SU-DHL-6 (cell line): ENCODE data around the gene C16orf78.

Experiments
- H2AFZ ChIP-seq: fragments of 200-600 bp; sonication (generic); 2 replicates; pipeline ENCODE4 v1.6.1; 2014; ENCODE audit warnings: low read depth, mild to moderate bottlenecking, moderate library complexity, mixed read lengths, antibody characterized with exemption, low read length; ENCODE audit not compliant: severe bottlenecking
- H3F3A ChIP-seq: fragments of 200-600 bp; shearing (Covaris generic); 2 replicates; pipeline ENCODE4 v1.6.0; 2016; ENCODE audit warnings: antibody characterized with exemption, mild to moderate bottlenecking; ENCODE audit not compliant: insufficient read depth
- H3K27ac ChIP-seq: fragments of 200-600 bp; sonication (generic); 2 replicates; pipeline ENCODE4 v1.5.1; 2016; ENCODE audit warnings: low read depth, mild to moderate bottlenecking, low read length, moderate library complexity, mixed read lengths
- H3K27me3 ChIP-seq: fragments of 200-600 bp; sonication (generic), shearing (Covaris generic); 2 replicates; pipeline ENCODE4 v1.6.0; 2014; ENCODE audit warnings: mild to moderate bottlenecking, low read length
- H3K36me3 ChIP-seq: fragments of 200-600 bp; sonication (generic); 2 replicates; pipeline ENCODE4 v1.6.1; 2014; ENCODE audit warnings: mild to moderate bottlenecking, low read length, mixed read lengths
- H3K4me2 ChIP-seq: fragments of 300-600, 200-600 bp; shearing (Covaris generic), sonication (generic); 2 replicates; pipeline ENCODE4 v1.6.0; 2014; ENCODE audit warnings: low read length, low read depth, mild to moderate bottlenecking; ENCODE audit not compliant: poor library complexity, severe bottlenecking
- H3K4me3 ChIP-seq: fragments of 200-600 bp; sonication (generic); 2 replicates; pipeline ENCODE4 v1.5.1; 2014; ENCODE audit warnings: antibody characterized with exemption, low read length, mild to moderate bottlenecking, mixed read lengths; ENCODE audit not compliant: insufficient read depth, poor library complexity, severe bottlenecking
- H3K79me2 ChIP-seq: fragments of 200-600 bp; sonication (generic); 2 replicates; pipeline ENCODE4 v1.6.1; 2014; ENCODE audit warnings: mild to moderate bottlenecking, low read length, moderate library complexity; ENCODE audit not compliant: insufficient read depth
- H3K9ac ChIP-seq: fragments of 200-600 bp; sonication (generic); 2 replicates; pipeline ENCODE4 v1.7.0; 2014; ENCODE audit warnings: mild to moderate bottlenecking, low read length
- H3K9me2 ChIP-seq: fragments of 200-600 bp; sonication (generic); replicated peaks from 2 replicates; pipeline ENCODE4 v1.6.1; 2014; ENCODE audit warnings: low read length; ENCODE audit not compliant: insufficient read depth
- H3K9me3 ChIP-seq: fragments of 200-600 bp; sonication (generic); 2 replicates; pipeline ENCODE4 v1.6.1; 2014; ENCODE audit warnings: low read length, mixed read lengths; ENCODE audit not compliant: insufficient read depth
- H4K20me1 ChIP-seq: fragments of 200-600 bp; sonication (generic); 2 replicates; pipeline ENCODE4 v1.6.1; 2014; ENCODE audit warnings: low read depth, mild to moderate bottlenecking, antibody characterized with exemption, low read length, moderate library complexity, mixed read lengths
- CTCF ChIP-seq: fragments of 200-600 bp; sonication (generic); IDR thresholded peaks from one replicate; pipeline ENCODE4 v1.5.1; 2017; ENCODE audit warnings: antibody characterized with exemption, mild to moderate bottlenecking, low read length, moderate library complexity; ENCODE audit not compliant: insufficient read depth, poor library complexity, severe bottlenecking
- EZH2phosphoT487 ChIP-seq: fragments of 200-600 bp; sonication (generic), shearing (Covaris generic); conservative IDR thresholded peaks from 2 replicates; pipeline ENCODE4 v1.6.1; 2018; ENCODE audit warnings: mild to moderate bottlenecking, antibody characterized with exemption, low read length, moderate library complexity, mixed read lengths

The C16orf78 gene

GRCh38 chr16:49333259-49333597 is 40.4 kb upstream of the C16orf78 start:
- H3K9ac ChIP-seq: no peak overlapping the region
- no peaks in the 10 kb centered on the region for H3K9me2 ChIP-seq
- H3K9me3 ChIP-seq: no peaks in the 10 kb centered on the region
- H2AFZ ChIP-seq: no peak overlapping the region
- no peaks in the 10 kb centered on the region for H4K20me1 ChIP-seq
- TF ChIP-seq CTCF: no peak
- no peak for TF ChIP-seq EZH2phosphoT487
- no peak overlapping the region for H3K4me2 ChIP-seq
- no peaks in the 10 kb centered on the region for H3K36me3 ChIP-seq
- no peak overlapping the region for H3K27ac ChIP-seq
- H3K27me3 ChIP-seq: no peaks in the 10 kb centered on the region
- no peaks in the 10 kb centered on the region for H3K79me2 ChIP-seq
- H3F3A ChIP-seq: no peaks in the 10 kb centered on the region
- no peak overlapping the region for H3K4me3 ChIP-seq

GRCh38 chr16:49335828-49336227 is 37.8 kb upstream of the C16orf78 start:
- Histone ChIP-seq H3F3A (no peaks in the 10 kb centered on the region), H3K27me3 (no peaks in the 10 kb centered on the region), H3K4me3 (no peak overlapping the region), H3K79me2 (no peaks in the 10 kb centered on the region), H2AFZ (no peak overlapping the region), H3K27ac (no peak overlapping the region), H3K9ac (no peak overlapping the region), H4K20me1 (no peaks in the 10 kb centered on the region), H3K9me2 (no peaks in the 10 kb centered on the region), H3K4me2 (no peak overlapping the region), H3K36me3 (no peaks in the 10 kb centered on the region), H3K9me3 (no peaks in the 10 kb centered on the region)
- TF ChIP-seq EZH2phosphoT487 (no peak), CTCF (no peak)

- TF ChIP-seq EZH2phosphoT487 (no peak), CTCF (no peak)
- H3K27ac ChIP-seq: no peak overlapping the region
- no peaks in the 10 kb centered on the region for H3K36me3 ChIP-seq
- no peaks in the 10 kb centered on the region for H3K79me2 ChIP-seq
- H4K20me1 ChIP-seq: no peaks in the 10 kb centered on the region
- H3K4me3 ChIP-seq: no peak overlapping the region
- H3F3A ChIP-seq: no peaks in the 10 kb centered on the region
- no peaks in the 10 kb centered on the region for H3K9me2 ChIP-seq
- no peaks in the 10 kb centered on the region for H3K9me3 ChIP-seq
- no peak overlapping the region for H3K9ac ChIP-seq
- no peak overlapping the region for H3K4me2 ChIP-seq
- H2AFZ ChIP-seq: no peak overlapping the region
- no peaks in the 10 kb centered on the region for H3K27me3 ChIP-seq
These were observed 37.0 kb upstream of the C16orf78 start for GRCh38 chr16:49336581-49336980.

DNA sequence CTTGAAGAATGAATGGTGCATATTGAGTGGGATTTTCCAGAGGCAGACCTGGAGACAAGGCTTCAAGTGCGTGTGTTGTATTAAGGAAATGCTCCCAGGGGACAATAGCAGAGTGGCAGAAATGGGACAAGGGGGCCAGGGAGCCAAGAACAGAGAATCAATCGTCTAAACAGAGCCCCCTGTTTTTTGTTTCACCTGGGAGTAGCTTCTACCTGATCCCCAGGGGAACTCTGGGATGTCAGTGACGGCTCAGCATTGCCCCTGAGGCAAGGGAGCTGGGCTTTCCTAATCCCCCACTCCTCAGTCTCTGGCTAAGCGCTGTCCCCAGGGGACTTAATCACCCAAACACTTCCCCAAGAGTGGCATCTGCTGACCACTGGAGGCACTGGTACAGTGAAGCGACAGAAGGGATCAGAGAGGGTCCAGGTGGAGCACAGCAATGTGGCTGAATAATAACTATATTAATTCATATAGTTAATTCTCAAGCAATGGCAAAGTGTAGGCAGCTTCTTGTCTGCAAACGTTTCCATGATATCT is 35.7 kb upstream of the C16orf78 start:
- Histone ChIP-seq H3K4me2 (no peak overlapping the region), H3K9me2 (no peaks in the 10 kb centered on the region), H3K4me3 (no peak overlapping the region), H2AFZ (no peak overlapping the region), H3K27ac (no peak overlapping the region), H3K36me3 (no peaks in the 10 kb centered on the region), H3K9me3 (no peaks in the 10 kb centered on the region), H3K9ac (no peak overlapping the region), H3F3A (no peaks in the 10 kb centered on the region), H3K27me3 (no peaks in the 10 kb centered on the region), H4K20me1 (no peaks in the 10 kb centered on the region), H3K79me2 (no peaks in the 10 kb centered on the region)
- no peak for TF ChIP-seq CTCF
- no peak for TF ChIP-seq EZH2phosphoT487
